ENCODE results near the gene SHROOM2. TPM values are rescaled to one million over a fixed set of nuclear protein-coding genes. Genes with fewer than 3 reads are reported as not detected.

Gene SHROOM2
- total RNA-seq, 4 donors from 2014 or later, result 0.05 to 0.36 (median 0.26) TPM

- H3K27ac ChIP-seq, result no peak overlapping the region
- in situ Hi-C loops (cut with MboI; ENCODE audit: low sequenced_read_pairs in 4 of 4), result no loop called here
- H3K4me3 ChIP-seq, result no peak overlapping the region
- intact Hi-C loops (cut with DNase I; ENCODE audit: low total_unique reads), result no loop called here
- H3K9me3 ChIP-seq, result no peaks in the 10 kb centered on the region
- H3K36me3 ChIP-seq, result no peaks in the 10 kb centered on the region
- H3K27me3 ChIP-seq, result no peaks in the 10 kb centered on the region
- H3K4me1 ChIP-seq, result no peaks in the 10 kb centered on the region
- TF ChIP-seq POLR2A (IDR thresholded peaks at IDR 0.05), result no peak
- ATAC-seq (no peak), DNase-seq (no peak)
Observed at GRCh38 chrX:9953396-9953795, 167.2 kb downstream of the SHROOM2 start.

GRCh38 chrX:9955506-9955905 is 169.3 kb downstream of the SHROOM2 start:
- ATAC-seq, result no peak
- in situ Hi-C loops (cut with MboI; ENCODE audit: low sequenced_read_pairs in 4 of 4) (no loop called here), intact Hi-C loops (cut with DNase I; ENCODE audit: low total_unique reads) (no loop called here)
- no peak for TF ChIP-seq CTCF (IDR thresholded peaks at IDR 0.05 in 4 of 5, conservative IDR thresholded peaks at IDR 0.05 in 1 of 5)
- no peak for TF ChIP-seq POLR2A (IDR thresholded peaks at IDR 0.05)
- Histone ChIP-seq H3K4me3 (no peak overlapping the region), H3K27me3 (no peaks in the 10 kb centered on the region), H3K36me3 (no peaks in the 10 kb centered on the region), H3K27ac (no peak overlapping the region), H3K9me3 (no peaks in the 10 kb centered on the region), H3K4me1 (no peaks in the 10 kb centered on the region)
- DNase-seq, result no peak

GRCh38 chrX:9957743-9958142 is 171.5 kb downstream of the SHROOM2 start:
- Histone ChIP-seq H3K4me1 (no peaks in the 10 kb centered on the region), H3K4me3 (no peak overlapping the region), H3K27me3 (no peaks in the 10 kb centered on the region), H3K36me3 (no peaks in the 10 kb centered on the region), H3K27ac (no peak overlapping the region), H3K9me3 (no peaks in the 10 kb centered on the region)
- ATAC-seq (no peak), DNase-seq (no peak)
- in situ Hi-C loops (cut with MboI; ENCODE audit: low sequenced_read_pairs in 4 of 4) (no loop called here), intact Hi-C loops (cut with DNase I; ENCODE audit: low total_unique reads) (no loop called here)
- TF ChIP-seq POLR2A (IDR thresholded peaks at IDR 0.05) (no peak), CTCF (IDR thresholded peaks at IDR 0.05 in 4 of 5, conservative IDR thresholded peaks at IDR 0.05 in 1 of 5) (no peak)

GRCh38 chrX:9958183-9958582 is 172.0 kb downstream of the SHROOM2 start:
- Histone ChIP-seq H3K27ac (no peak overlapping the region), H3K4me3 (no peak overlapping the region), H3K27me3 (no peaks in the 10 kb centered on the region), H3K4me1 (no peaks in the 10 kb centered on the region), H3K9me3 (no peaks in the 10 kb centered on the region), H3K36me3 (no peaks in the 10 kb centered on the region)
- ATAC-seq (no peak), DNase-seq (no peak)
- in situ Hi-C loops (cut with MboI; ENCODE audit: low sequenced_read_pairs in 4 of 4), result no loop called here
- TF ChIP-seq POLR2A (IDR thresholded peaks at IDR 0.05), result no peak
- TF ChIP-seq CTCF (IDR thresholded peaks at IDR 0.05 in 4 of 5, conservative IDR thresholded peaks at IDR 0.05 in 1 of 5), result no peak
- intact Hi-C loops (cut with DNase I; ENCODE audit: low total_unique reads), result no loop called here

- DNase-seq, result no peak
- Histone ChIP-seq H3K27me3 (no peaks in the 10 kb centered on the region), H3K36me3 (no peaks in the 10 kb centered on the region), H3K27ac (no peak overlapping the region), H3K4me1 (no peaks in the 10 kb centered on the region), H3K4me3 (no peak overlapping the region), H3K9me3 (no peaks in the 10 kb centered on the region)
- ATAC-seq, result no peak
- intact Hi-C loops (cut with DNase I; ENCODE audit: low total_unique reads), result no loop called here
- in situ Hi-C loops (cut with MboI; ENCODE audit: low sequenced_read_pairs in 4 of 4), result no loop called here
- TF ChIP-seq CTCF (IDR thresholded peaks at IDR 0.05 in 4 of 5, conservative IDR thresholded peaks at IDR 0.05 in 1 of 5) (no peak), POLR2A (IDR thresholded peaks at IDR 0.05) (no peak)
Observed at GRCh38 chrX:9961750-9962149, 175.5 kb downstream of the SHROOM2 start.
